ENCODE measurements around the gene ETV7.
"Not testable (repeated sequence)": the region's sequence is repeated elsewhere in the genome, so short reads cannot be mapped to it uniquely, and the experiment has no call there.

ETV7 gene

DNA sequence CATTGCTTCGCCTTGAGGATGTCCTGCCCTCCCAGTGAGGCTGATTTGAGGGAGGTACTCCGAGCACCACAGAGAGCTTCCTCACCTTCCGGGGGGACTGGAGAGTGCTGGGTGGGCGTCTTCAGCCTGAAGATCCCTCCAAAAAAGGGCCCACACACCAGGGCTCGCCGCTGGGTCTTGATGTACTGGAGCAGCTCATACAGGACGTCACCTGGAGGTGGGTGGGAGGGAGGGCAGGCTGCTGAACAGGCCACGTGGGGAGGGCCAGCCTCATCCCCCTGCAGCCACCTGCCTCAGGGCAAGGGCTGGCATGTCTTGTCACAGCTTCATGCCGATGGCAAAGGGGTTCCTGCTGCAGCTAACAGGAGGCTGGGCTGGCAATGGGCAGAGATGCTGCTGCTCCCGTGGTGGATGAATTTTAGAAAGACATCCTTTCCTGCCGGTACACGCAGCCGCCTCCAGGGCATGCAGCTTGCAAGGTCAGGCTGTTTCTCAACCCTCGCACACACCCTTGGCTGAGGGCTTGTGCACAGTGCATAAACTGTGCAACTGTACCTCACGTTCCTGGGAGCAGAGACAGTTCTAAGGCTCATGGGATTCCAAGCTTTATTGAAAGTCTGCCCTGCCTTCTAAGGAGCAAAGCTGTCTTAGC, 14.0 kb downstream of the ETV7 start:
- DNase-seq (ENCODE audit: low read depth, low spot score): no peak
- TF ChIP-seq POLR2AphosphoS5 (IDR thresholded peaks at IDR 0.05; ENCODE audit: borderline replicate concordance, low read depth, low read length) (no peak), FOXP2 (optimal IDR thresholded peaks at IDR 0.05; ENCODE audit: control extremely low read depth, extremely low read length, insufficient read depth) (no peak), EZH2 (IDR thresholded peaks at IDR 0.05) (no peak)
- Histone ChIP-seq H3K4me3 (no peak overlapping the region), H3K27ac (no peak overlapping the region), H3K9me3 (ENCODE audit: low read depth, low read length) (no peaks in the 10 kb centered on the region), H3K36me3 (ENCODE audit: insufficient read depth, low read length) (no peaks in the 10 kb centered on the region), H3K9ac (ENCODE audit: insufficient read length) (no peak overlapping the region)

DNA sequence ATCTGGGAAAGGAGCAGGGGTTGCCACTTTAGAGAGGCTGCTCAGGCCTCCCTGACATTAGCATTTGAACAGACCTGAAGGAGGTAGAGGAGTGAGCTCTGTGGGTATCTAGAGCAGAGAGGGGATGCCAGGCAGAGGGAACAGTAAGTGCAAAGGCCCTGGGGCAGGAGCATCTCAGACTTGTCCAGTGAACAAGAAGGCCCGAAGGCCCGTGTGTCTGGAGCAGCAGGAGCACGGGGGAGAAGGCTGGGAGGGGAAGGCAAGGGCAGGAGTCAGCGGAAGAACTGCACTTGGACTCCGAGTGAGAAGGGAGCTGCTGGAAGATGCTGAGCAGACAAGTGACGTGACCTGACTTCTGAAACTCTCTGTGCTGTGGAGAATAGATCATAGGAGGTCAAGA, 15.4 kb downstream of the ETV7 start:
- TF ChIP-seq EZH2 (IDR thresholded peaks at IDR 0.05) (no peak), FOXP2 (optimal IDR thresholded peaks at IDR 0.05; ENCODE audit: control extremely low read depth, extremely low read length, insufficient read depth) (no peak), POLR2AphosphoS5 (IDR thresholded peaks at IDR 0.05; ENCODE audit: borderline replicate concordance, low read depth, low read length) (no peak)
- no peaks in the 10 kb centered on the region for H3K9me3 ChIP-seq (ENCODE audit: low read depth, low read length)
- no peak for DNase-seq (ENCODE audit: low read depth, low spot score)

DNA sequence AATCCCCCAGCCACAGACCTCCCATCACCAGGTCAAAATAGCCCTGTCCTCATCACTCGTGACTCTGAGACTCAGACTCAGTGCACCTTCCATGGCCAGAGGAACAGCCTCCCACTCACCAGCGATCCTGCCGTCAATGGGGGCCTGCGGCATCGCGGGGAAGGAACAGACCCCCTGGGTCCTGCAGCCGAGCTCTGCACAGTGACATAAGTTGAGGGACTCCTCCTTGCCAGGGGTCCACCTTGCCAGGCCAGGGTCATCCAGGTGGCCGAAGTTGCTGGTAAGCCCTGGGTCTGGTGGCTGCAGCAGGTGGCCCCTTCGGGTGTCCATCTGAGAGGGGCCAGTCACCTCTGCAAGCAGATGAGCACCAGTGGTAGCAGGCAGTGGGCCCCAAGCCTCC, 16.3 kb downstream of the ETV7 start:
- Histone ChIP-seq H3K9me3 (ENCODE audit: low read depth, low read length) (no peaks in the 10 kb centered on the region), H3K27ac (no peak overlapping the region), H3K36me3 (ENCODE audit: insufficient read depth, low read length) (no peaks in the 10 kb centered on the region), H3K4me3 (no peak overlapping the region), H3K9ac (ENCODE audit: insufficient read length) (no peak overlapping the region)
- no peak for TF ChIP-seq FOXP2 (optimal IDR thresholded peaks at IDR 0.05; ENCODE audit: control extremely low read depth, extremely low read length, insufficient read depth)
- no peak for TF ChIP-seq EZH2 (IDR thresholded peaks at IDR 0.05)
- no peak for TF ChIP-seq POLR2AphosphoS5 (IDR thresholded peaks at IDR 0.05; ENCODE audit: borderline replicate concordance, low read depth, low read length)
- DNase-seq (ENCODE audit: low read depth, low spot score): no peak

More for the DNA sequence above, 15.4 kb downstream of the ETV7 start:
- Histone ChIP-seq H3K4me3 (no peak overlapping the region), H3K36me3 (ENCODE audit: insufficient read depth, low read length) (no peaks in the 10 kb centered on the region), H3K27ac (no peak overlapping the region), H3K9ac (ENCODE audit: insufficient read length) (no peak overlapping the region)

DNA sequence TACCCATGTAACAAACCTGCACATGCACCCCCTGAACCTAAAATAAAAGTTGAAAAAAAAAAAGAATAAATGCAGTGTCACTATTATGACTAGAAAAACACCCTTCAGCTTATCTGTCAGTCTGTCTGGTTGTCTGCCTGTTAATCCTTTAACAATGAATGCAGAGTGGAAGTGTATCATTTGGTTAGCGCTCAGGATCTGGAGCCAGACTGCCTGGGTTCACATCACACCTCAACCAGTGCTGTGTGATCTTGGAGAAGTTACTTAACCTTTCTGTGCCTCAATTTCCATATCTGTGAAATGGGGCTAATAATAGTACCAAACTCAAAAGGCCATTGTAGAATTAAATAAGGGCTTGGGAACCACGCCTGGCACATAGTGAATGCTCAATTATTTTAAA, 16.8 kb downstream of the ETV7 start:
- Histone ChIP-seq H3K4me3 (no peak overlapping the region), H3K36me3 (ENCODE audit: insufficient read depth, low read length) (no peaks in the 10 kb centered on the region), H3K27ac (no peak overlapping the region), H3K9ac (ENCODE audit: insufficient read length) (no peak overlapping the region), H3K9me3 (ENCODE audit: low read depth, low read length) (no peaks in the 10 kb centered on the region)
- DNase-seq (ENCODE audit: low read depth, low spot score): no peak
- no peak for TF ChIP-seq EZH2 (IDR thresholded peaks at IDR 0.05)
- no peak for TF ChIP-seq POLR2AphosphoS5 (IDR thresholded peaks at IDR 0.05; ENCODE audit: borderline replicate concordance, low read depth, low read length)
- TF ChIP-seq FOXP2 (optimal IDR thresholded peaks at IDR 0.05; ENCODE audit: control extremely low read depth, extremely low read length, insufficient read depth): no peak

DNA sequence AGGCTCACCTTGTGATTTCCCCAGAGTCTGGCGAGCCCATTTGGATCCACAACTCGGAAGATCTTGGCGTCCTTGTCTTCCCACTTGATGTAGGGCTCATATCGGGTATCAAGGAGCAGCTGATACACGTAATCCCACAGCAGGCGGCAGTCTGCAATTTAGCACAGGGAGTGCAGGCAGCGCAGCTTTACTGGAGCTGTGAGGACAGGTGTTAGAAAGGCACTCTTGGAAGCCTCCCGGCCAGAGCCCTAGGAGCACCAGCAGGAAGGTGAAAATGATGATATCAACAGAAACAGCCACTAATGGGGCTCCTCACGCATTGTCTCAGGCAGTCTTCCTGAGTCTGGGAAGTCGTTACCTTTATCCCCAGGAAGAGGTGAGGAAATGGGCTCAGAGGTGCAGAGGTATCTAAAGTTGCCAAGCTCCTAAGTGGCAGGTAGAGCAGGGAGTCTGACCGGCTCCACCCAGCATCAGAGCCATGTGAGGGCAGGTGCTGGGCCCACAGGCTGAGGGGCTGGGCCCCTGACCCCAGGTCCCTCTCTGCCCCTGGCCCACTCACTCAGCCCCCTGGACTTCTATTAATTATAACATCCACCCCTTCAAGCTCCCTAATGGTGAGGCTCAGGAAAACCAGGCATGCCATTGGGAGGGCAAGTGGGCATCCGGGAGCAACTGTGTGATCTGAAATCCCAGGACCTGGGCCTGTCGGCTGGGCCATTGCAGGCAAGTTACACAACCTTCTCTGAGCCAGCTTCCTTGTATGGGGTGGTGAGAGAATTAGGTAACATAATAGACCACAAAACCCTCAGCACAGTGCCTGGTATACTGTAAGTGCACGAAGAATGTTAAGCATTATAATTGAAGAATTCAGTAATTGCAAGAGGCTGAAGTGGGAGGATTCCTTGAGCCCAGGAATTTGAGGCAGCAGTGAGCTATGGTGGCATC, 18.3 kb downstream of the ETV7 start:
- Histone ChIP-seq H3K9ac (ENCODE audit: insufficient read length) (no peak overlapping the region), H3K9me3 (ENCODE audit: low read depth, low read length) (no peaks in the 10 kb centered on the region), H3K4me3 (no peak overlapping the region), H3K27ac (no peak overlapping the region), H3K36me3 (ENCODE audit: insufficient read depth, low read length) (no peaks in the 10 kb centered on the region)
- TF ChIP-seq POLR2AphosphoS5 (IDR thresholded peaks at IDR 0.05; ENCODE audit: borderline replicate concordance, low read depth, low read length) (no peak), FOXP2 (optimal IDR thresholded peaks at IDR 0.05; ENCODE audit: control extremely low read depth, extremely low read length, insufficient read depth) (no peak), EZH2 (IDR thresholded peaks at IDR 0.05) (no peak)
- no peak for DNase-seq (ENCODE audit: low read depth, low spot score)

DNA sequence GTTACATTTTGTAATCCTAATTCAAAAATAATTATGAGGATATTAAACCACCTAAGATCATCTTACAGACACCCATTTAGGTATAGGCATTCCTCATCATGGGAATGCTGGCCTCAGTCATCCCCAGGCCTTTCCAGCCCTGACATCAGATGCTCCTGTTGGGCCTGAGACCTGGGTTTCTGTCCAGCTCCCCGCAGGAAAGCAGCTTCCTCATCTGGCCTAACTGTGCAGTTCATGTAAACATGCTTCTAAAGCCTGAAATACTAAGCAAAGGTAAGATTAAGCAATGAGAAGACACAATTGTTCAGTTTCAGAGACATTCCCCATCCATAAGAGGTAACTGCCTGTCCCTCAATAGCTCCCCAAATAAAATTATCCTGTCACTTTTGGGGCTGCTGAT, 19.0 kb downstream of the ETV7 start:
- Histone ChIP-seq H3K36me3 (ENCODE audit: insufficient read depth, low read length) (no peaks in the 10 kb centered on the region), H3K9ac (ENCODE audit: insufficient read length) (no peak overlapping the region), H3K4me3 (no peak overlapping the region), H3K9me3 (ENCODE audit: low read depth, low read length) (no peaks in the 10 kb centered on the region), H3K27ac (no peak overlapping the region)
- no peak for TF ChIP-seq FOXP2 (optimal IDR thresholded peaks at IDR 0.05; ENCODE audit: control extremely low read depth, extremely low read length, insufficient read depth)
- TF ChIP-seq POLR2AphosphoS5 (IDR thresholded peaks at IDR 0.05; ENCODE audit: borderline replicate concordance, low read depth, low read length): no peak
- TF ChIP-seq EZH2 (IDR thresholded peaks at IDR 0.05): no peak
- DNase-seq (ENCODE audit: low read depth, low spot score): no peak

DNA sequence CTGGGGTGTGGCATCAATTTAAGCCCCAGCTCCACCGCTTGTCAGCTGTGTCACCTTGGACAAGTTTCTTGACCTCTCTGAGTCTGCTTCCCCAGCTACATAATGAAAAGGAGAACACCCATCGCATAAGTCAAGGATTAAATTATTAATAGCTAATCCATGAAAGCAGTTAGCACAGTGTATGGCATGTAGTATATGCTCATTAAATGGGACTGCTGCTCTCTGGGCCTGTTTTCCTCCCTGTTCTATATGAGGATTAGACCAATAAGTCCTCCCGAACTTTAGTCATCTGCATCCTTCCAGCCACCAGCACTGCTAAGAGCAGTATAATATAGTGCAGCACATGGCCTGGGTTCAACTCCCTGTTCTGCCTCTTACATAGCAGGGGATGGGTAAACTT, 19.7 kb downstream of the ETV7 start:
- TF ChIP-seq FOXP2 (optimal IDR thresholded peaks at IDR 0.05; ENCODE audit: control extremely low read depth, extremely low read length, insufficient read depth): no peak
- no peak overlapping the region for H3K4me3 ChIP-seq
- no peaks in the 10 kb centered on the region for H3K9me3 ChIP-seq (ENCODE audit: low read depth, low read length)
- H3K36me3 ChIP-seq (ENCODE audit: insufficient read depth, low read length): no peaks in the 10 kb centered on the region
- H3K27ac ChIP-seq: no peak overlapping the region
- no peak overlapping the region for H3K9ac ChIP-seq (ENCODE audit: insufficient read length)
- DNase-seq (ENCODE audit: low read depth, low spot score): no peak

DNA sequence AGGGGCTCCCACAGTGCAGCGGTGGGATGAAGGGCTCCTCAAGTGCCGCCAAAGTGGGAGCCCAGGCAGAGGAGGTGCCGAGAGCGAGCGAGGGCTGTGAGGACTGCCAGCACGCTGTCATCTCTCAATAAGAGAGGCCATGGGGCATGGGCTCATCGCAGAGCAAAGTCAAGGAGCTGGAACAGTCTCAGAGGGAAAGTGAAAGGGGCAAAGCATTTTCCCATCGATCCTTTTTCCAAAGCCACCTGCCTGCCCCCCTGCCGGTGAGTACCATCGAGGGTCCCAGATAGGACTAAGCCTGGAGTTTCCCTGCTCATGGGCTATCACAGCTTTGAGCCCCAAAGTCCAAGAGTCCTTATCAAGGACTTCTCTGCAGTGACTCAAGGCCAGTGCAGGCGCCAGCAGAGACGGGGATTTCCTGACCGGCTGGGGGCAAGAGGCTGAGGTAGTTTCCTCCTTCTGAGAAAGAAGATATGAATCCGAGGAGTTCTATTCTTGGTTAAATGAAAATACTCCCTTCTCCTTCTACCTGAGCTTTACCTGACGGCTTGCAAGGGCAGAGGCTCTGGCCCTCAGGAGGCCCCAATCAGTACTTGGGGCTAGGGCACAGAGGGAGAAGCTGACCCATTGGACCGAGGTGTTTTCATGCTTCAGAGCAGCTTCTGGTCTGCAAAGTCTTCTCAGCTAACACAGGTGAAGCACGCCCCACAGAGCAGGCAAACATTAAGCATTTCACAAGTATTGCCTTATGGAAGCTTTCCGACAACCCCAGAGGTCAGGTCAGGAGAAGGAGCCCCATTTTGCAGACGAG, 22.6 kb downstream of the ETV7 start:
- no peak for DNase-seq (ENCODE audit: low read depth, low spot score)
- TF ChIP-seq POLR2AphosphoS5 (IDR thresholded peaks at IDR 0.05; ENCODE audit: borderline replicate concordance, low read depth, low read length): no peak
- no peak for TF ChIP-seq EZH2 (IDR thresholded peaks at IDR 0.05)
- no peak for TF ChIP-seq FOXP2 (optimal IDR thresholded peaks at IDR 0.05; ENCODE audit: control extremely low read depth, extremely low read length, insufficient read depth)
- Histone ChIP-seq H3K4me3 (no peak overlapping the region), H3K27ac (no peak overlapping the region), H3K36me3 (ENCODE audit: insufficient read depth, low read length) (no peaks in the 10 kb centered on the region), H3K9me3 (ENCODE audit: low read depth, low read length) (no peaks in the 10 kb centered on the region), H3K9ac (ENCODE audit: insufficient read length) (no peak overlapping the region)

DNA sequence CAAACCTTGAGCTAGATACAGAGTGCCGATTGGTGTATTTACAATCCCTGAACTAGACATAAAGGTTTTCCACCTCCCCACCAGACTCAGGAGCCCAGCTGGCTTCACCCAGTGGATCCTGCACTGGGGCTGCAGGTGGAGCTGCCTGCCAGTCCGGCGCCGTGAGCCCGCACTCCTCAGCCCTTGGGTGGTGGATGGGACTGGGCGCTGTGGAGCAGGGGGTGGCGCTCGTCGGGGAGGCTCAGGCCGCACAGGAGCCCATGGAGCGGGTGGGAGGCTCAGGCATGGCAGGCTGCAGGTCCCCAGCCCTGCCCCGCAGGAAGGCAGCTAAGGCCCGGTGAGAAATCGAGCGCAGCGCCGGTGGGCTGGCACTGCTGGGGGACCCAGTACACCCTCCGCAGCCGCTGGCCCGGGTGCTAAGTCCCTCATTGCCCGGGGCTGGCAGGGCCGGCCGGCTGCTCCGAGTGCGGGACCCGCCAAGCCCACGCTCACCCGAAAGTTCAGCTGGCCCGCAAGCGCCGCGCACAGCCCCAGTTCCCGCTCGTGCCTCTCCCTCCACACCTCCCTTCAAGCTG, 23.3 kb downstream of the ETV7 start:
- H3K36me3 ChIP-seq (ENCODE audit: insufficient read depth, low read length); H3K9me3 ChIP-seq (ENCODE audit: low read depth, low read length); DNase-seq (ENCODE audit: low read depth, low spot score); H3K4me3 ChIP-seq; H3K9ac ChIP-seq (ENCODE audit: insufficient read length); H3K27ac ChIP-seq: not testable (repeated sequence)

DNA sequence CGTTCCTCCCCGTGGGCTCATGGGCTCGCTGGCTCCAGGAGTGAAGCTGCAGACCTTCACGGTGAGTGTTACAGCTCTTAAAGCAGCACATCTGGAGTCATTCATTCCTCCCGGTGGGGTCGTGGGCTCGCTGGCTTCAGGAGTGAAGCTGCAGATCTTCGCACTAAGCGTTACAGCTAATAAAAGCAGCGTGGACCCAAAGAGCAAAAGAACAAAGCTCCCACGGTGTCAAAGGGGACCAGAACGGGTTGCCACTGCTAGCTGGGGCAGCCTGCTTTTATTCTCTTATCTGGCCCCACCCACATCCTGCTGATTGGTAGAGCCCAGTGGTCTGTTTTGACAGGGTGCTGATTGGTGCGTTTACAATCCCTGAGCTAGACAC, 24.1 kb downstream of the ETV7 start:
- H3K9ac ChIP-seq (ENCODE audit: insufficient read length); H3K4me3 ChIP-seq; H3K27ac ChIP-seq; H3K9me3 ChIP-seq (ENCODE audit: low read depth, low read length); H3K36me3 ChIP-seq (ENCODE audit: insufficient read depth, low read length); DNase-seq (ENCODE audit: low read depth, low spot score): not testable (repeated sequence)

All from SK-N-MC (cell line).